HG03460 (cell line): Measurements from ENCODE around the gene SPTSSB.

Experiments used
- ATAC-seq: cut with Tn5 transposase; IDR thresholded peaks from one replicate; pipeline ENCODE4 v1.9.1; 2021; ENCODE audit not compliant: unreplicated experiment

Gene SPTSSB

DNA sequence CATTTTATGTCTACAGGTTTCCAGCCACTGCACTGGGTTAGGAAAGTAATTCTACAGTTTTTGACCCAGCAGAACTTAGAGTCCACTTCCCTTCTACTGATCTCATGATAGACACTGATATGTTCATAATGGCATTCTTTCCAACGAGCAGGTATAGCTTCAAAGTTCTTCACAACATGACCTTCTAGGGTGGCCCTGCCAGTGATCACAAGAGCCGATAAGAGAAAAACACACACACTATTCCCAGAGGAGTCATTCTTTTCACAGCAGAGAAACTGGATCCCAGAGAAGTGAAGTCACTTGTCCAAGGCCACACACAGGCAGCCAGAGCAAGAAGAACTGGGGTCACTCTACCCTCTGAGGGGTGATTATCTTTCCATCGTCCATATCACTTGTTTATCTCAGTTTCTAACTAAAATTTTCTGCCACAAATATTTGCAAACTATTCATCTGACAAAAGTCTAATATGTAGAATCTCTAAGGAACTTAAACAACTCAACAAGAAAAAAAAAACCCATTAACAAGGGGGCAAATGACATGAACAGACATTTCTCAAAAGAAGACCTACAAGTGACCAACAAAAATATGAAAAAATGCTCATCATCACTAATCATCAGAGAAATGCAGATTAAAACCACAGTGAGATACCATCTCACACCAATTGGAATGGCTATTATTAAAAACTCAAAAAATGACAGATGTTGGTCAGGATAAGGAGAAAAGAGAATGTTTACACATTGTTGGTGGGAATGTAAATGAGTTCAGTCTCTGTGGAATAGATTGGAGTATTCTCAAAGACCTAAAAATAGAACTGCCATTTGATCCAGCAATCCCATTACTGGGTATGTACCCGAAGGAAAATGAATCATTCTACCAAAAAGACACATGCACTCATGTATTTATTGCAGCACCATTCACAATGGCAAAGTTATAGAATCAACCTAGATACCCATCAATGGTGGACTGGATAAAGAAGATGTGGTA lies 31.5 kb downstream of the SPTSSB start:
- ATAC-seq: no peak

DNA sequence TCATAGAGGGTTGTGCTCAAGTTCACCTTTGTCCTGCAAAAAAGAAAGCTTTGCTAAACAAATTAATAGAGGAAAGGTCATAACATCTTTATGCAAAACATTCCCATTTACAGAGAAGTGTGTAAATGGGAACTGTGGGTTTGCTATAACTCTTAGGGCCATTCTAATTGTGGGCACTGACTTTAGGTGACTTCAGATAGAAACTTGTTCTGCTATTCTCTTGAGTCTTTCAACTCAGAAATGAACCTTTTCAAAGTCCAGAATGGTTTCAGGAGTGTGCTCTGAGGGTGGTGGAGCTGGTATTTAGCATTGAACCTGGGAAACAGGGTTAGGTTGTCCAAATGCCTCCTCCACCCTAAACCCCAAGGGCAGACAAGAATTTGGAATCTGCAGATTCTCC lies 34.0 kb downstream of the SPTSSB start:
- no peak for ATAC-seq

DNA sequence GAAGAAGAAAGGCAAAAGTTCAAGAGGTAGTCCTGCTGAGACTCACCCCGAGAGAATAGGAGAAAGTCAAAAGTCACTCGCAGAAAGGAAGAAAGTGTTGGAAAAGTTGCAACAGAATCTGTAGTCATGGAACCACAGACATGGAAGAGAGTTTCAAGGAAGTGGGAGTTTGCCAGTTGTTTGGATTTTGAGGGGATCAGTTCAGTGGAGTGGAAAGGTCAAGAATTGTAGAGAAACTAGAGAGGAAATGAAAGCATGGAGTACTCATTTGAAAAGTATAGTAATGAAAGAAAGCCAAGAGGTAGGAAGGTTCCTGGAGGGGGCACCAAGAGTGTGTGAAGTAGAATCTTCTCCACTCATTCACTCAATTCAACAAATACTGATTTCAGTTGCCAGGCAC lies 34.7 kb downstream of the SPTSSB start:
- ATAC-seq: no peak

DNA sequence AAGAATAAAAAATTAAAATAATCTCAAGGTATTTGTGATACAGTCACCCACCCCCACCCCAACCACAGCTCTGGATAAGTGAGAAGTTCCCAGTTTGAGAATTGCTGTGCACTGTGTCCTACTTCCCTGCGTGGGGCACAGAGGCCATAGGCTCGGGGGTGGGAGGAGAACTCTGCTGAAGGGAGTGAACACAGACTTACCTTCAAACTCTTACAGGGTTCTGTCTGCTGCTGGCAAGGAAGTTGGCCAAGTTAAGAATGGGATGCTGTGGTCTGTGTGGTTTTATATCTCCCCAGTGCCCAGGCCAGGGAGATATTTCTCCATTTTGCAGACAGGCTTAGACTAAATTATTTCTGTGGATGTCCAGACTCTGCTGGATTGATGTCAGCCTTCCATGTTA lies 37.6 kb downstream of the SPTSSB start:
- ATAC-seq: no peak

DNA sequence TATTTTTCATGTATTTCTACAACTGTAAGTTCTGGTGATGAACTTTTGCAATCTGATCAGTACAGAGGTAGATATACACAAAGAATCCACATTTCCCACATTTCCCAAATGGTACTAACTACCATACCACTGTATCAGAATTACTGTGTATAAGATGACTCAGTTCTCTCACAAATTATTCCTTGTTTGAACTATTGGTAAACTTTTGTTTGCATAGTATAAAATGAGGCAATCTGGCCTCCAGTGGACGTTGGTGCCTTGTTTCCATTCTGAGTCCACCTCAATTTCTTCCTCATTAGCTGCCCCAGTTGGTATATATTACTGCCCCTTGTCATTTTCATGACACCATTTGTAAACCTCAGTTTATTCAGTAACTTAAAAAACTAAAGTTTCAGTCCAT lies 38.5 kb downstream of the SPTSSB start:
- no peak for ATAC-seq

DNA sequence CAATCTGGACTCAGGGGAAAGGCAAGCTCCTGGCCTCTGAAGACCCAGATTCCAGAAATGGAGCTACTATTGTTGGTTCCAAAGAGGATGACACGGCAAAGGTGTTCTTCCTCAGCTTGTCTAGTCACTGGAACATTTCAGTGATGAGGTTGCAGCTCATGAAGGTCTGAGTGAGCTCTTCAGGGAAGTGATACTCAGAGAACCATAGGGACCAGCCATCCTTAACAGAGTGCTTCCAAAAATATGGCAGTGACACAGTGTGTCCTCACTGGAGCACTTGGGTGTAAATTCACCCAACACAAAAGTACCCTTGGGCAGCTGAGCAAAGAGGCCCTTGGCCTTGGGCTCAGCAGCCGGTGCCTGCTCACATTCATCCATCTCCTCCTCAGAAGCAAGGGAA lies 46.3 kb downstream of the SPTSSB start:
- no peak for ATAC-seq

DNA sequence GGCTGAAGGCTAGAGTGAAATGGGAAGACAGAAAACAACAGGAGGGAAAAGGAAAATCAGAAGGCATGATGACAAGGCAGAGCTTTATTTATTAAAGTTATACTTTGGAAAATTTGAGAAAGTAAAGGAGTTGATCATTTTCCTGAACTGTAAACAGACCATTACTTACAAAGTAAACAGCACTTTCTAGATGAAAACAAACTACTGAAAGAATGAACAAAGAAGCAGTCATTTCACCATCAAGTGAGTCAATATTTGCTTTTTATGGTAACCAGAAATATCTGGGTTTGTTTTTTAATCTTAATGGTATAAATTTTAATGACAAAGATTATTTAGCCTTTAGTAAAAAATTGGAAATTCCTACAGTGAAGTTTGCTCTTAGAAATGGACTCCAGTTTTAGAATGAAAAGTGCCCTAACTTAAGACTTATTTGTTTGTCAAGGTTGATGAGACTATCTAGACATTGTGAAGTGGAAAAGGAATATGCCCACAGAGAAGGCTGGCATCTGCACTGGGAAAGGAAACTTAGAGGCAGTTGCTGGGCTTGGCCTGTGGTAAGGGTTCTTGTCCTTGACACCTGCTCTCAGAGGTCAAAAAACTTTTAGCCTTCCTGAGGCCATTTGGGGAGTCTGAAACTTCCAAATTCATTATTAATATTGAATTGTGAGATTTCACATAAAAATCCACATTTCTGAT lies 47.2 kb downstream of the SPTSSB start:
- ATAC-seq: no peak

DNA sequence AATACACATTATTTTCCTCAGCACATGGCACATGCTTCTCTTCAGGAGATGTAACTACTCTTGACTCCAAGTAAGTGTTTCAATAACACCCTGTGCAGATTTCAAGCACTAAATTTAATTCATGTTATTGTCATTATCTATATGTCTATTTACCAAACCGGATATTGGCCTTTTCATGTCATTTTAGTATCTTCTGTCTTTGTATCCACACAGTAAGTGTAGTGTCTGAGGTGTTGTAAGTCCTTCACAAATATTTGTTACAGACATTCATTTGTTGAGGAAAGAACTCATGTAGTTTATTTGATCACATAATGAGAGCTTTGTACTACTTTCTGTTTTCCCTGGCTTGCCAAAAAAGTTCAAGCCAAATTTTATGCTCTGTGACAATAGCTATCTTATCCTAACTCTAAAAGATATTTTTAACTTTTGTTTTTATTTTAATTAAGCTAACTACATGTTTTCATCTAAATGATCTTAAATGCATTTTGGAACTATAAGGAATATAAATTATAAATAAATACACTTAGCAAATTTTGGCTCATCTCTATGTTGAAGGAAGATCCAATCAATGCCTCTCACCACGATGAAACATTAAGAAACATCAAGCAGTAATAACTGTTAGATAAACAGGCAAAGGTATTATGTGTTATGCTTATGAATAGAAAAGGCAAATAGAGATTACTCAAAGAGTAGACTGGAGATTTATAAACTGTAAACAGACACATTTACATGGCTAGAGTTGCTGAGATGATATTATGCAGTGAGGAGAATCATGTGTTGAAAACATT lies 48.3 kb downstream of the SPTSSB start:
- no peak for ATAC-seq

DNA sequence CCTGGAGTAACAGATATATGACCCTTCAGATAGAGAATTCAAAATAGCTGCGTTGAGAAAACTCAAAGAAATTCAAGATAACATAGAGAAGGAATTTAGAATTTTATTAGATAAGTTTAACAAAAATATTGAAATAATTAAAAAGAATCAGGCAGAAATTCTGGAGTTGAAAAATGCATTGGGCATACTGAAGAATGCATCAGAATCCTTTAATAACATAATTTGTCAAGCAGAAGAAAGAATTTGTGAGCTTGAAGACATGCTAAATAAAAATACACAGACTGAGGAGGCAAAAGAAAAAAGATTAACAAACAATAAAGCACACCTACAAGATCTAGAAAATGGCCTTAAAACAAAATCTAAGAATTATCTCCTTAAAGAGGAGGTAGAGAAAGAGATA lies 50.5 kb downstream of the SPTSSB start:
- no peak for ATAC-seq

DNA sequence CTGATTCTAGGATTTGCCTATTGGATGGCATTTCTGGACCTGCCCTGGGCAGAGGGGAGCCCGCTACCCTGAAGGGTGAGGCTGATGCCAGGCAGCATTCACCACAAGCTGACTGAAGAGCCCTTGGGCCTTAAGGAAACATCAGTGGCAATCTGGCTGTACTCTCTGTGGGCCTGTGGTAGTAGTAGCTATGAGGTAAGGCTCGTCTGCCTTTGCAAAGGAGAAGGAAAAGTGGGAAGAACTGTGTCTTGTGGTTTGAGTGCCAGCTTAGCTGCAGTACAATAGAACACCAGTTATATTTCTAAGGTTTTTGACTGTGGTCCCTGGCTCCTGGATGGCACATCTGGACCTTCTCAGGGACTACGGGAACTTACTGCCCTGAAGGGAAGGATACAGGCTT lies 51.5 kb downstream of the SPTSSB start:
- no peak for ATAC-seq

DNA sequence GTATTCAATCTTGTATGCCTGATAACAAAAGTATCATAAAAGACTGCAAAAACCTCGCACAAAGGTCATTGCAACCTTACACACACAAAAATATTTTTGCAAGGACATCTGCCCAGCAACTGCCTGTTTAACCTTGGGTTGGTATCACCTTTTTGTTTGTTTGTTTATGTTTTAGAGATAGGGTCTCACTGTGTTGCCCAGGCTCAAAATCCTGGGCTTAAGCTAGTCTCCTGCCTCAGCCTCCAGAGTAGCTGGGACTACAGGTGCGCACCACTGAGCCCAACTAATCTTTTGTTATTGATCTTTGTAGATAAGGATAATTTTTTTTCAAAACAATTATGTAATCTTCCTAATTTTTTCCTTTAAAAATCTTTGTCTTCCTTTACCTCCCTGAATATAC lies 54.2 kb downstream of the SPTSSB start:
- ATAC-seq: no peak

DNA sequence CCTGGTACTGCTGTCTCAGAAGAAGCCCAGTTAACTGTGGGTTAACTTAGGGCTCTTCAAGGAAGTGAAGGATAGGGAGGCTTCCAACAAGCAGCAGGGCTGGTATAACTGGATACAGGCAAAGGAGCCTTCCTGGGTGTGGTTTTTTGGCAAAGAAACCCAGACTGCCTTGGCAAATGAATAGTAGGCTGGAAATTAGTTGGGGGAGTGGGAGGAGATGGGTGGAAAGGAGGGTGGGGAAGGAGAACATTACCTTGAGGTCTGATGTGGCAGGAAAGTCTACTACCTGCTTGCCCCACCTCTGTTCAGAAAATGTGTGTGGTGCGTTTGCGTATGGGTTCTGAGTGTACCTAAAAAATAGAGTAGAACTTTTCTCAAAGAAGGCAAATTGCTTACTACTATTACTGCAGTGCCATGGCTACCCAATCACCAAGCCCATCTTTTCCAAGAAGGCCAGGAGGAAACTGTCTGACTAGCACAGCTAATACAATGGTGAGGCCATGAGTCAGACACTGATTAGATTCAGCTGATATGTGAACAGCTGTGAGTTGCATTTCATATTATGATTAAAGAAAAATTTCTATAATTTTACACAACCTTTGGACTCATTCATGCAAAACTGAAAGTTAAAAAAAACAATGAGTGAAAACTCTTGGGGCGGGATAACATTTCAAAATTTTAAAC lies 55.2 kb downstream of the SPTSSB start:
- ATAC-seq: no peak

DNA sequence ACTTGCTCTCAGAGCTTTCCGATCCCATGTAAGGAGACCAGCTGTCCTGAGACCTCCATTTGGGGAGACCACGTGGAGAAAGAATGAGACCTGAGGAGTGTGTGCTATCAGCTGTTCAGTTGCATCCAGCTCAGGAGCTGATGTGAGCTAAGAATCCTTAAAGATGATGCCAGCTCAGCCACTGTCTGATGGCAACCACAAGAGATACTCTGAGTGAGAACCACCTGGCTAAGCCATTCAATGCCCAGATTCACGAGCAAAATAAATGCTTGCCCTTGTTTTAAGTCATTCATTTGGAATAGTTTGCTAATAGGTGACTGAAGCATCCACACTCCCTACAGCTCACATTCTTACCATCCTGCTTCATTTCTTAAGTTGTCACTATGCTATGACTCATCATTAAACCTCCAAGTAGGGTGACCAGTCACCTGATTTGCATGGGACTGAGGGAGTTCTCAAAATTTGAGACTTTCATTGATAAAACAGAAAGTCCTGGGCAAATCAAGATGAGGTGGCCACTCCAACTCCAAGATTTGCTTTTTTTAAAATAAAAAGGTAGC lies 56.4 kb downstream of the SPTSSB start:
- peak; percentile 36 for ATAC-seq

DNA sequence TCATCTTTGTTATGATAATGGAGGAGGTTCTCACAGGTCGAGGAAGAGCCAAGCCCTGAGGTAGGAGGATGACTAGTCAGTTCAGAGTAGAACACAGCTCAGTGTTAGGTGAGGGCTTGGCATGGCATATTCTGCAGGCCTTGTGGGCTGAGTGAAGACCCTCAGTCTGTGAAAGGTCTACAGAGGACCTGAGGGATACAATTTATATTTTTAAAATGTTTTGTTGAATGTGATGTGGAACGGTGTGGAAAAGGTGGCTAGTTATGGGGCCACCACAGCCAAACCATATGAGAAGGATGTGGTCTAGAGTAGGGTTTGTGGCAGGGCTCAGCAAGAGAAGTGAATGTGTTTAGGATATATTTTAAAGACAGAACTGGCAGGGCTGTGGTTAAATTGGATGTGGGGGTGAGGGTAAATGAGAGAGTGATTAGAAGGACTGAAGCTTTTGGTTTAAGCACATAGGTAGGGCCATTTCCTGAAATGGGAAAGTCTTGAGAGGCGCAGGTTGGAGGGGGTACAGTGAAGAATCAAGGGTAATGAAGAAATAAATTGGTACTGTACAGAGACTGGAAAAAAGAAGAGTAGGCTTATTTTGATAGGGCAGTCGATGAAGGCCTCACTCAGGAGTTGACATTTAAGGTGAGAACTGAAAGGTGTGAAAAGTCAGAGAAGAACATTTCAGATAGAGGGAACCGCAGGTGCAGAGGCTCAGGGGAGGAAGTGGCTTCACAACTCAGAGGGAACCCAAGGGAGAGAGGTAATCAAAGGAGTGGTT lies 60.5 kb downstream of the SPTSSB start:
- ATAC-seq: peak; percentile 81

DNA sequence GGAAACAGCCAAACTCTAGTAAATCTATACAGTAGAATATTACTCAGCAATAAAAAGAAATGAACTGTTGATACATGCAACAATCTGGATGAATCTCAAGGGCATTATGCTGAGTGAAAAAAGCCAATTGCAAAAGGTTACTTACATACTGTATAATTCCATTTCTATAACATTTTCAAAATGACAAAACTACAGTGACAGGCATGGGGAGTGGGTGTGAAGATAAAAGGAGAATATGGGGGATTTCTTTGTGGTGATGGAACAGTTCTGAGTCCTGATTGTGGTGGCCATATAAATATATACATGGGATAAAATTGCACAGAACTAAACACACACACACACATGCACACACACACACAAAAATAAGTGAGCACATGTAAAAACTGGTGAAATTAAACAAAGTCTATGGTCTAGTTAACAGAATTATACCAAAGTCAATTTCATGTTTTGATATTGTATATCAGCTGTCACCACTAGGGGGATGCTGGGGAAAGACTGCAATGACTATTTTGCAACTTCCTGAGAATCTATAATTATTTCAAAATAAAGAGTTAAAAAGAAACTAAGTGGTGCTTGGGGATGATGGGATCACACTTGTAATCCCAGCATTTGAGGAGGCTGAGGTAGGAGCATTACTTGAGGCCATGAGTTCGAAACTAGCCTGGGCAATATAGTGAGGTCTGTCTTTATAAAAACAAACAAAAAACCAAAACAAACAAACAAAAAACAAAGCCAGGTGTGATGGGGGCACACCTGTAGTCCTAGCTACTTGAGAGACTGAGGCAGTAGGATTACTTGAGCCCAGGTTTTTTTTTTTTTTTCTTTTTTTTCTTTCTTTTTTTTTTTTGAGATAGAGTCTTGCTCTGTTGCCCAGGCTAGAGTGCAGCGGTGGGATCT lies 66.0 kb downstream of the SPTSSB start:
- no peak for ATAC-seq

DNA sequence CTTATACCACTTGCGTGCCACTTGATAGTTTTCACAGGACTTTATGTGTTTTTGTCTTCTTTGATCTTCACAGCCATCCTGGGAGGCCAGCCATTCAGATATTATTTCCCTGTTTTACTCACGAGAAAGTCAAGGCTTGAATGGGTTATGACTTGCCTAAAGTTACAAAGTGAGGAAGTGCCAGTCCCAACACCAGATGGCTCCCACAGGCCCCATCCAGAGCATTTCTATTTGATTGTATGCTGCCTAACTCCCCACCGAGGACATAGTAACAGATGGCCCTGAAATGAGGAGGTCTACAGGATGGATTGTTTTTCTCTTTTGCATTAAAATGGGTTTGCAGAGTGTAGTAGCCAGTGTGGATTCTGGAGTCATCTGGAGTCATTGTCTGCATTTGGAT lies 74.5 kb downstream of the SPTSSB start:
- ATAC-seq: no peak

DNA sequence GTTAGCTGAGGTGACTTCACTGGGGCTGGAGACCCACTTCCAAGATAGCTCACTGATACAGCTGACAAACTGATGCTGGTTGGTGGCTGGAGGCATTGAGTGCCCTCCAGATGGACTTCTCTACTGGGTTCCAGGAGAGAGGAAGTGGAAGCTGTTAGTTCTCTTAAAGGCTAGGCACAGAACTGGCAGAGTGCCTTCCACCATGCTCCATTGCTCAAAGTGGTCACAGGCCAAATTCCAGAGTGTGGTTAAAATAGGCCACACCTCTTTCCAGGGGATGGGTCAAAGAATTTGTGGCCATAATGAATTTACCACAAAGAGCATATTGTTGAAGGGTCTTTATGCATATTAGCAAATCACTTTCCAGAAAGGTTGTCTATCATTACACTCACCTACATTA lies 76.0 kb downstream of the SPTSSB start:
- ATAC-seq: no peak
